Tibial nerve (tissue), 4 donors: ENCODE measurements around the gene ERVFRD-1.

Experiments
- CTCF ChIP-seq, 5 experiments: fragments of 200-600 bp in 3 of 5; fragments of 450-650 bp in 2 of 5; sonication (generic) in 3 of 5; IDR thresholded peaks; one replicate each; pipeline ENCODE4 v1.5.1; 2016 to 2019; ENCODE audit warnings: antibody characterized with exemption in 5 of 5, mild to moderate bottlenecking in 3 of 5, moderate library complexity in 2 of 5
- EP300 ChIP-seq, 2 donors: sonication (generic); formaldehyde crosslinking; IDR thresholded peaks; one replicate each; pipeline ENCODE4 v1.6.1; 2017; ENCODE audit warnings: antibody characterized with exemption in 2 of 2, mild to moderate bottlenecking in 1 of 2

GRCh38 chr6:11093376-11093625 lies 18.2 kb downstream of the ERVFRD-1 start:
- no peak for TF ChIP-seq CTCF (IDR thresholded peaks at IDR 0.05)
- TF ChIP-seq EP300 (IDR thresholded peaks at IDR 0.05): no peak
